NCI-H1105 (cell line): ENCODE results near the gene WDR11.

Experiments used
- DNase-seq: peaks from one replicate; lab custom pipeline; 2025; lab: John Stamatoyannopoulos, UW

Gene WDR11

DNA sequence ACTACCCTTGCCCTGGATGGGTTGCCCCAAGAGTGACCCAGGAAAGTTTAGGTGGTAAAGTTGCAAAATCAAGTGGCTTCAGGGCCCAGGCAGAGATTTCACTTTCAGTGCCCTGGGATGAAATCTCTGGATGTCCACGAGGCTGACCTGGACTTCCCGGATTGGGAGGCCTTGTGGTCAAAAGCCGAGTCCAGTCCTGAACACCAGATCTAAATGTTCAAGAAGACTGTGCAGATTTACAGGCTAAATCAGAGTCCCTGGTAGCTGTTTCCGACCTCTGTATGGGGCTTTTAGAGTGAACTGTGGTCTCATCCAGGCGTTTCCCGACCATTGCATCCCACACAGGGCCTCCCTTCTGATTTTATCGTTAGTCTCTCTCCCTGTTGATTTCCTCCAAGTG is 95.3 kb downstream of the WDR11 start:
- DNase-seq = no peak

DNA sequence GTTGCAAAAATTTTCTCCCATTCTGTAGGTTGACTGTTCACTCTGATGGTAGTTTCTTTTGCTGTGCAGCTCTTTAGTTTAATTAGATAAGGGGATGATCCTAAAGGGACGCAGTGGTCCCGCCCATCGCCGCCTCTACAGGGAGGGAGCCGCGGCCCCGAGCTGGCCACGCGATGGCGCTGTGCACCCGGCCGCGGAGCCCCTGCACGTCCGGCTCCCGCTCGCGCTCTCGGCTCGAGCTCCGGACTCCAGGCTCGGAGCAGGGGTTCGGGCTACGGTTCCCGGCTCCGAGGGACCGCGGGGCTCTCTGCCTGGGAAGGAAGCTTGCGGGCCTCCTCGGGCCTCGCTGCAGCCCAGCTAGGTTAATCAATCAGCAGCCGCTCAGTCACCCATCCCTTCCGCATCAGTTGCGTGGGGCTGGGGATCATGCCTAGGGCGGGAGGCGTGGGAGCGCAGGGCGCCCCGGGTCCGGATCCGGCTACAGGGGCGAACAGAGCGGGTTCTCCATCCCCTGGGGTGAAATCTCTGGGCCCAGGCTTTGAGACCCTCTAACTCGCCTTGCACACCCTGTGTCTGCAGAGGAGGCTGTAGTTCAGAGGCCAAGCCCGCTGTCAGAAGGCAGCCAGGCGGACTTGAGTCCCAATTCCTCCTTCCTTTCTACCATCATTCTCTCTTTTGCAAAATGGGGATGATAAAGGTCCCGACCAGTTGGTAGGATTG is 97.9 kb downstream of the WDR11 start:
- DNase-seq = no peak

DNA sequence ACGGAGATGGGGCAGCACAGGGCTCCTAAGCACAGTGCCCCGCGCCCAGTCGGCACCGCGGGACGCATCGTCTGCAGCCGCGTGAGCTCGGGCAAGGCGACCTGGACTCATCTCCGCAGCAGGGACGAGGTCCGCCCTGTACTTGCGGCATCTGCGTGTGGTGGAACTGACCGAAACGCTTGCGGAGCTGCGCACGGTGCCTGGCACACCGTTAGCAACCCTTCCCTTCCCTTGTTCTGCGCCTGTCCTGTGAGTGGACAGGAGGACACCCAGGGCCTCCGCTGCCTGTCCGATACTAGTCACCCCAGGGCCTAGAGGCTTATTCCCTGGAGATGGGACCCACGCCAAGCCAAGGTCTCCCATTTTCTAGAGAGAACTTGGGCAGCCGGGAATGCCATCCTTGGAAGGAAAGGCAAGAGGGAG is 98.5 kb downstream of the WDR11 start:
- no peak for DNase-seq

DNA sequence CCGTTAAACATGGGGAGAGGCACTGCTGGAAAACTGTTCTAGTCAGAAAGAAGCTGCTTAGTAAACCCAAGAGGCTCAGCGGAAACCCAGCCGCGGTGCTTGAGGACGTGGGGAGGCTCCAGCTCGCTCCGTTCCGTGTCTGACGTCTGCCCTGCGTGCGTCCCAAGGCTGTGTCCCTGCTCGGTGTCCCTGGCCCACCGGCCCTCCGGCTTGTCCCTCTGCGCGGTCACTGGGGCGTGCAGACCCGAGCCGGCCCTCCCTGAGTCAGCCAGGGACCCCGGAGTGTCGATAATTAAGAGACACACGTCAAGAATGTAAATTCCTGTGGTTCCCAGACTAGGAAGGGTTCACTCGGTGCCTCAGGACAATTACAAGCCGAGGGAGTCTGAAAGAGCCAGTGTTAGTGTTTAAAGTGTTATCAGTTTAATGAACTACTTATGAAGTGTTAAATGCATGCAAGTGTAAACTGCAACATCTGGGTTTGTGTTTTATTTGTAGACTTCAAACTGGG is 98.9 kb downstream of the WDR11 start:
- DNase-seq = no peak

DNA sequence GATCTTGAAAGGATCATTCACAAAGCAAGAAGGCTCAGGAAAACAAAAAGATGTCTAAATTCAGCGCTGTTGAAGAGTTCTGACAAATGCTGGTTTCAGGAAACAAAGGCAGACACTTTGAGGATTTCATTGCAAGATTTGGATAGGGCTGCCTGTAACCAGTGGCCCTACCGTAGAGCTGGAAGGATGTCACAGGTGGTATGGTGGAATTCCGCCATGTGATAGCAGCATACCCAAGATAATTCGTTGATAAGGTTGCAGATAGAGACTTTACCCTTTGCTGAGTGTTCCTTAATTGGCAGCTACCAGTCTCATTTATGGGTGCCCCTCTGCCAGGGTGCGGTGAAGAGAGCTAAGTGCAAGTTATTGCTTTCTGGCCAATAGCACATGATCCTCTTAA is 100.1 kb downstream of the WDR11 start:
- no peak for DNase-seq

DNA sequence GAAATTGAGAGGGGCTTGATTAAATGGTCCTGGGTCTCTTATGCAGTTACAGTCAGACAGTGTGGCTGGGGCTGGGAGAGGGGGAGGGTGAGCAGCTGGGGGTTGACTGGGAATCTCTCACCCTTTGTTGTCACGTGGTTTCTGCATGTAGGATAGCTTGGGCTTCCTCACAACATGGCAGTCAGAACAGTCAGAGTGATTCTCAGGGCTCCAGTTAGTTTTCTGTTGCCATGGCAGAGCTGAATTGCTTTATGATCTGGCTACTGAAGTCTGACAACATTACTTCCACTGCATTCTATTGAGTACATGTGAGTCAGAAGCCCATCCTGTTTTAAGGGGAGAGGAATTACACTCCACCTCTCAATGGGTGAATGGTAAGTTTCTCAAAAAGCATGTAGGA is 102.7 kb downstream of the WDR11 start:
- no peak for DNase-seq
